Measurements from ENCODE around the gene IL1RAPL2. TPM values are rescaled to one million over a fixed set of nuclear protein-coding genes. Genes with fewer than 3 reads are reported as not detected.
"Not testable (repeated sequence)": the region's sequence is repeated elsewhere in the genome, so short reads cannot be mapped to it uniquely, and the experiment has no call there.

IL1RAPL2 gene
- total and polyA plus RNA-seq, 10 of the 15 experiments (the other 5 are each of a cell fraction or from before 2014, with no cell fraction given): 0.19 TPM; not detected in 9

DNA sequence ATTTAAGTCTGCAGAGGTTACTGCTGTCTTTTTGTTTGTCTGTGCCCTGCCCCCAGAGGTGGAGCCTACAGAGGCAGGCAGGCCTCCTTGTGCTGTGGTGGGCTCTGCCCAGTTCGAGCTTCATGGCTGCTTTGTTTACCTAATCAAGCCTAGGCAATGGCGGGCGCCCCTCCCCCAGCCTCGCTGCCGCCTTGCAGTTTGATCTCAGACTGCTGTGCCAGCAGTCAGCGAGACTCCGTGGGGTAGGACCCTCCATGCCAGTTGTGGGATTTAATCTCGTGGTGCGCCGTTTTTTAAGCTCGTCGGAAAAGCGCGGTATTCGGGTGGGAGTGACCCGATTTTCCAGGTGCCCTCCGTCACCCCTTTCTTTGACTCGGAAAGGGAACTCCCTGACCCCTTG lies 111.5 kb downstream of the IL1RAPL2 start:
- H3K79me2 ChIP-seq (ENCODE audit: control insufficient read depth, insufficient read depth, low read length); H3K27ac ChIP-seq (ENCODE audit: control insufficient read depth, insufficient read depth); in situ Hi-C loops (cut with MboI); H3K4me1 ChIP-seq (ENCODE audit: control insufficient read depth, insufficient read depth, low read length); SMC1A ChIA-PET (ENCODE audit: uncharacterized antibody, unreplicated experiment); ATAC-seq; H2AFZ ChIP-seq (ENCODE audit: control insufficient read depth, low read depth, low read length); RAD21 ChIA-PET (ENCODE audit: unreplicated experiment); FAIRE-seq; H3K4me2 ChIP-seq (ENCODE audit: control insufficient read depth, insufficient read depth); H3K4me3 ChIP-seq; H3K36me3 ChIP-seq (ENCODE audit: control insufficient read depth in 2 of 2, insufficient read depth in 2 of 2, low read length in 1 of 2); H3K27me3 ChIP-seq (replicated peaks in 1 of 2; ENCODE audit: control insufficient read depth in 2 of 2, insufficient read depth in 2 of 2, low read length in 1 of 2); POLR2A ChIA-PET; CTCF ChIA-PET; DNase-seq (ENCODE audit: low read depth, low spot score); intact Hi-C loops (cut with micrococcal nuclease; ENCODE audit: unreplicated experiment); BruUV-seq (replicated peaks); H3K9me3 ChIP-seq (replicated peaks; ENCODE audit: control insufficient read depth, insufficient read depth, low read length); H4K20me1 ChIP-seq (ENCODE audit: control insufficient read depth, insufficient read depth); H3K9ac ChIP-seq (ENCODE audit: control insufficient read depth, insufficient read depth, low read length): not testable (repeated sequence)
- 63% methylated on average over 18 of the region's 18 CpGs for WGBS (ENCODE audit: insufficient coverage, insufficient replicate concordance, low lambda C conversion rate, missing lambda C conversion rate)

DNA sequence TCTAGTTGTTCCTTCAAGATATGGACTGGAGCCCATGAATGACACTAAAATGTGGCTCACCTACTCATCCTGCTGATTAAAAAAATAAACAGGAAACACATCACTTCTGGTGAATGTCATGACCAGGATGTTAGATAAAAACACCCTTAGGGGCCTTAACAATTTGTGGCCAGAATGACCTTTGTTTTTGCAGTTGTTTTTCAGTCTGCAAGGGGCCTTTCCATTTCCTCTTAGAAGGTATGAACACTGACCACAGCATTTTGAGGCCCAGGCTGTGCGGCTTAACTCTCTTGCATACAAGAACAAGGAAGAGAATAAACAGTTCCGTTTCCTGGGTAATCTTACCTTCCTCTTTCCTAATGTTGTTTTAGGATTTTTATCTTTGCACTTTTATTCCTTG lies 113.2 kb downstream of the IL1RAPL2 start:
- no peak for FAIRE-seq

More for the DNA sequence above, 113.2 kb downstream of the IL1RAPL2 start:
- Histone ChIP-seq H2AFZ (ENCODE audit: control insufficient read depth, low read depth, low read length) (no peak overlapping the region), H3K27me3 (replicated peaks in 1 of 2; ENCODE audit: control insufficient read depth in 2 of 2, insufficient read depth in 2 of 2, low read length in 1 of 2) (no peaks in the 10 kb centered on the region), H3K4me1 (ENCODE audit: control insufficient read depth, insufficient read depth, low read length) (no peaks in the 10 kb centered on the region), H3K27ac (ENCODE audit: control insufficient read depth, insufficient read depth) (no peak overlapping the region), H4K20me1 (ENCODE audit: control insufficient read depth, insufficient read depth) (no peaks in the 10 kb centered on the region), H3K4me2 (ENCODE audit: control insufficient read depth, insufficient read depth) (no peak overlapping the region), H3K9ac (ENCODE audit: control insufficient read depth, insufficient read depth, low read length) (no peak overlapping the region), H3K36me3 (ENCODE audit: control insufficient read depth in 2 of 2, insufficient read depth in 2 of 2, low read length in 1 of 2) (no peaks in the 10 kb centered on the region), H3K4me3 (no peak overlapping the region), H3K9me3 (replicated peaks; ENCODE audit: control insufficient read depth, insufficient read depth, low read length) (no peaks in the 10 kb centered on the region), H3K79me2 (ENCODE audit: control insufficient read depth, insufficient read depth, low read length) (no peaks in the 10 kb centered on the region)
- intact Hi-C loops (cut with micrococcal nuclease; ENCODE audit: unreplicated experiment): no loop called here
- WGBS (ENCODE audit: insufficient coverage, insufficient replicate concordance, low lambda C conversion rate, missing lambda C conversion rate): 32% methylated on average over 2 of the region's 2 CpGs
- SMC1A ChIA-PET (ENCODE audit: uncharacterized antibody, unreplicated experiment): no interaction called here
- no TSS peak for BruUV-seq (replicated peaks)
- in situ Hi-C loops (cut with MboI): no loop called here
- RAD21 ChIA-PET (ENCODE audit: unreplicated experiment): no interaction called here
- CTCF ChIA-PET: no interaction called here
- no peak for DNase-seq (ENCODE audit: low read depth, low spot score)
- TF ChIP-seq NRF1 (conservative IDR thresholded peaks at IDR 0.05; ENCODE audit: low read depth, low read length): no peak
- TF ChIP-seq, protein P1, sequence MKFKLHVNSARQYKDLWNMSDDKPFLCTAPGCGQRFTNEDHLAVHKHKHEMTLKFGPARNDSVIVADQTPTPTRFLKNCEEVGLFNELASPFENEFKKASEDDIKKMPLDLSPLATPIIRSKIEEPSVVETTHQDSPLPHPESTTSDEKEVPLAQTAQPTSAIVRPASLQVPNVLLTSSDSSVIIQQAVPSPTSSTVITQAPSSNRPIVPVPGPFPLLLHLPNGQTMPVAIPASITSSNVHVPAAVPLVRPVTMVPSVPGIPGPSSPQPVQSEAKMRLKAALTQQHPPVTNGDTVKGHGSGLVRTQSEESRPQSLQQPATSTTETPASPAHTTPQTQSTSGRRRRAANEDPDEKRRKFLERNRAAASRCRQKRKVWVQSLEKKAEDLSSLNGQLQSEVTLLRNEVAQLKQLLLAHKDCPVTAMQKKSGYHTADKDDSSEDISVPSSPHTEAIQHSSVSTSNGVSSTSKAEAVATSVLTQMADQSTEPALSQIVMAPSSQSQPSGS (IDR thresholded peaks at IDR 0.05; ENCODE audit: low read length): no peak
- POLR2A ChIA-PET: no interaction called here
- ATAC-seq: no peak
